Measurements from ENCODE around the gene RARS2. TPM values are rescaled to one million over a fixed set of nuclear protein-coding genes. Genes with fewer than 3 reads are reported as not detected.

RARS2 gene
- total and polyA plus RNA-seq, 2 of the 8 experiments (the other 6 are each of a cell fraction or from before 2014, with no cell fraction given) = 10.2 to 40.5 TPM

- no peak overlapping the region for H2BK120ac ChIP-seq (replicated peaks; ENCODE audit: low read depth, low read length)
- no peaks in the 10 kb centered on the region; the same call in 1 of the 2 replicates for H3K79me1 ChIP-seq (ENCODE audit: low read depth, low read length)
- CTCF ChIA-PET (ENCODE audit: partially characterized antibody) = no interaction called here
- no peak overlapping the region for H2BK20ac ChIP-seq (ENCODE audit: low read length)
- H3K79me2 ChIP-seq (ENCODE audit: control insufficient read depth in 1 of 2, insufficient read depth in 2 of 2, low read length in 2 of 2) = peaks cover 36 to 81% of the 10 kb centered on the region in 2 experiments
- H3K56ac ChIP-seq (replicated peaks; ENCODE audit: insufficient read length, low read depth, low read length) = no peak overlapping the region
- no peaks in the 10 kb centered on the region for H4K20me1 ChIP-seq (replicated peaks in 1 of 2; ENCODE audit: control insufficient read depth in 1 of 2, insufficient read depth in 2 of 2, low read length in 2 of 2)
- 68% methylated on average over 4 of the region's 4 CpGs; no CpG with 5 or more reads in 1 of the 2 experiments for WGBS, 2 experiments (ENCODE audit: extremely low coverage in 1 of 2, insufficient coverage in 1 of 2, insufficient read length in 1 of 2, insufficient replicate concordance in 2 of 2, low coverage in 1 of 2, low lambda C conversion rate in 2 of 2, missing lambda C conversion rate in 1 of 2)
- H3K27ac ChIP-seq (ENCODE audit: low read depth, low read length) = no peak overlapping the region
- H4K8ac ChIP-seq (ENCODE audit: extremely low read depth, insufficient read depth, low read length) = no peak overlapping the region
- POLR2A ChIA-PET (ENCODE audit: partially characterized antibody) = interaction anchor here (1.0 to 4.1 kb wide), 5 partner anchors 12 to 439 kb away, joined by 3 to 30 read pairs (median 5); no protein-coding TSS in a partner anchor
- no peak overlapping the region for H3K4ac ChIP-seq (replicated peaks; ENCODE audit: insufficient read length, low read depth, low read length)
- peaks cover 14% of the 10 kb centered on the region for H3K23me2 ChIP-seq (ENCODE audit: low read depth, low read length)
- peak overlapping the region; percentile 90 to 100 (median 98) for H3K4me3 ChIP-seq (ENCODE audit: extremely low read depth in 1 of 4, insufficient read depth in 2 of 4, low read depth in 3 of 4, low read length in 4 of 4)
- H2BK5ac ChIP-seq (ENCODE audit: low read depth, low read length) = no peak overlapping the region
- no peak overlapping the region for H4K91ac ChIP-seq (replicated peaks; ENCODE audit: insufficient read length, low read length)
- H2BK12ac ChIP-seq (ENCODE audit: low read depth, low read length) = no peak overlapping the region
- no peaks in the 10 kb centered on the region for H3K27me3 ChIP-seq (replicated peaks in 1 of 4; ENCODE audit: control insufficient read depth in 3 of 4, extremely low read depth in 1 of 4, insufficient read depth in 3 of 4, low read length in 3 of 4)
- H2BK15ac ChIP-seq (ENCODE audit: low read length) = no peak overlapping the region
- H3K36me3 ChIP-seq (ENCODE audit: control insufficient read depth in 2 of 4, insufficient read depth in 4 of 4, low read length in 3 of 4) = peaks cover 0 to 28% (median 8%) of the 10 kb centered on the region in 4 experiments; a peak in 6 of 8 replicates
- H3K9me3 ChIP-seq (ENCODE audit: insufficient read depth in 2 of 2, low read depth in 1 of 2, low read length in 1 of 2) = no peaks in the 10 kb centered on the region
- H3K23ac ChIP-seq (ENCODE audit: insufficient read length) = no peak overlapping the region
- peaks cover 0 to 3% (median 1%) of the 10 kb centered on the region in 4 experiments; a peak in 2 of 7 replicates for H3K4me1 ChIP-seq (replicated peaks in 1 of 4; ENCODE audit: control insufficient read depth in 3 of 4, insufficient read depth in 4 of 4, low read length in 3 of 4)
- H3K14ac ChIP-seq (ENCODE audit: insufficient read length) = no peak overlapping the region
- no peak overlapping the region for H2AK5ac ChIP-seq (ENCODE audit: low read depth, low read length)
- no peak for FAIRE-seq
- no peak overlapping the region for H3K18ac ChIP-seq (ENCODE audit: extremely low read depth, low read length)
- no peak overlapping the region for H4K5ac ChIP-seq (ENCODE audit: insufficient read length, low read depth, low read length)
- H3K9ac ChIP-seq (replicated peaks in 1 of 4; ENCODE audit: extremely low read depth in 1 of 4, low read depth in 3 of 4, low read length in 3 of 4) = peak overlapping the region; percentile 53 to 100 (median 99)
- no peak for DNase-seq (ENCODE audit: low read depth in 1 of 2, low spot score in 2 of 2)
- peak overlapping the region; percentile 63 to 91 for H3K4me2 ChIP-seq (ENCODE audit: insufficient read depth in 1 of 2, low read depth in 2 of 2, low read length in 2 of 2)
- H2AFZ ChIP-seq (ENCODE audit: low read length) = no peak overlapping the region
- TF ChIP-seq SAP30 (IDR thresholded peaks at IDR 0.05; ENCODE audit: insufficient read depth, insufficient replicate concordance, low read length) (no peak), RBBP5 (IDR thresholded peaks at IDR 0.05; ENCODE audit: borderline replicate concordance, low read depth, low read length) (no peak), HDAC2 (IDR thresholded peaks at IDR 0.05; ENCODE audit: borderline replicate concordance in 1 of 2, low read depth in 2 of 2, low read length in 2 of 2) (no peak), CBX8 (IDR thresholded peaks at IDR 0.05; ENCODE audit: borderline replicate concordance, low read depth, low read length) (no peak), POU5F1 (IDR thresholded peaks at IDR 0.05; ENCODE audit: low read depth, low read length) (no peak), RAD21 (IDR thresholded peaks at IDR 0.05 in 1 of 2, conservative IDR thresholded peaks at IDR 0.05 in 1 of 2; ENCODE audit: low read depth in 2 of 2, low read length in 2 of 2) (no peak), CTCF (IDR thresholded peaks at IDR 0.05; ENCODE audit: control extremely low read depth in 1 of 3, insufficient read depth in 1 of 3, low read depth in 1 of 3, low read length in 3 of 3) (no peak), SIX5 (IDR thresholded peaks at IDR 0.05; ENCODE audit: low read depth, low read length) (no peak), GTF2F1 (IDR thresholded peaks at IDR 0.05; ENCODE audit: borderline replicate concordance, low read depth, low read length) (no peak), ZNF274 (IDR thresholded peaks at IDR 0.05; ENCODE audit: borderline replicate concordance, extremely low read depth, low read length) (no peak)
Measured at GRCh38 chr6:87590990-87591389, 1.2 kb upstream of the RARS2 start.

Measured in H1 (cell line).